Tongue (tissue), 2 donors: Measurements from ENCODE around the gene ADSL. TPM values are rescaled to one million over a fixed set of nuclear protein-coding genes. Genes with fewer than 3 reads are reported as not detected.

ENCODE experiments used
- DNase-seq: peaks from one replicate; pipeline ENCODE4 v3.0.0-alpha.2; 2015
- total RNA-seq: library from RNA; depleted of rRNA; stranded (reverse); fragments of >200 nt; gene quantifications from one replicate; pipeline ENCODE4 v1.2.3, GENCODE V29; 2014

ADSL gene
- total RNA-seq, 1 donor from 2014 or later, result 236 TPM

DNA sequence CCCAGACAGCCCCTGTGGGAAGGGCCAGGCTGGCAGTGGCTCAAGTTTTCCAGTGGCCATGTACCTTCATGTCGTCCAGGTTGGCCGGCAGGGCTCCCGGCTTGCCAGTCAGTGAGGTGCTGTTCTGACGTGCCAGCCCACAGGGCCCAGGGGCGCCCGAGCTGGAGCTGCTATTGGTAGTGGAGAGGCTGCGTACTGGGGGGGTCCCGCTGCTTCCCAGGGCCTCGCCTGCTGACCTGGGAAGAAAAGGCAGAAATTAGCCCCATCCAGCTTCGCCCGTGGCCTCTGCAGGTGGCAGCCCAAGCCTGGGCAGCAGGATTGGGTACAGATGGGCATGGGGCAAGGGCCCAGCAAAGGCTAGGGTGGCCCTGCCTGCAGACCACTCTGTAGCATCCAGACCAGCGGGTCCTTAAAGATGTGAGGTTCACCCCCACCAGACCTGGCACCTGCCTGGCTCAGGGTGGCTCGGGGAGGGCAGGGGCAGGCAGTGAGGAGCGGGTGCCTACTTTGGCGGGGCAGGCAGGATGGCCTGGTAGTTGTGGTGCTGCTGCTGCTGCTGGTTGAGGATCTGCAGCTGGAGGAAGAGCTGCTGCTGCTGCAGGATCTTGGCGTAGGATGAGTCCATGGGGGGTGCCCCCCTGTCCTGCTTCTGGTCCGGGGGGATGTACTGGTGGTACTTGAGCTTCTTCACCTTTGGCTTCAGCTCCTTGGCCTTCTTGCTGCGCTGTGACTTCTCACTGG, 74.2 kb downstream of the ADSL start:
- no peak for DNase-seq

DNA sequence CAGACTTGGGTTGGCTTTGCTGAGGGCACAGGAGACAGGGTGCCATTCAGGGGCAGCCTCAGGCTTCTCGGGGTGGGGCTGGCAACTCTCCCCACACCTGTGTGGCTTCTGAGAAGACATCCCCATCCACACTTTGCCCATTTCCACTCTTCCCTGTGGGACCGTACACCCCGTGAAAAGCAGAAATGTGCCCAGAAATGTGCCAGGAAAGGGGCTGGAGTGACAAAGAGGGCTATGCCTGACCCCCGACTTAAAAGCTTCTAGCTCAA, 74.7 kb downstream of the ADSL start:
- no peak for DNase-seq

DNA sequence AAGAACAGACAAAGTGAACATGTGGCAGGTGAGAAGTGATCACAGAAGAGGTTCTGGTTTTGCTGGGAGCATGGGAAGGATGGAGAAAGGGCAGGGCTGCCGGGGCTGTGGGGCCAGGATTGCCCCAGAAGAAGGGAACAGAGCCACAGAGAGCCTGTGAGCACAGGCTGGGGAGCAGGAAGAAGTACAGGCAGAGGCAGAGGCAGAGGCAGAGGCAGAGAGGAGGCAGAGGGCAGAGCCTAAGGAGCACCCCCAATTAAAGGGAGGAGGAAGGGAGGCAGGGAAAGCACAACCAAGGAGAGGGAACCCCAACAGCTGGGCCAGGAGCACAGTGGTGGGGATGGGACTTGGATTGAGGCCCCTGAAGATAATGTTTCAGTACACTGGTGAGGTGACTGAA, 75.6 kb downstream of the ADSL start:
- no peak for DNase-seq

DNA sequence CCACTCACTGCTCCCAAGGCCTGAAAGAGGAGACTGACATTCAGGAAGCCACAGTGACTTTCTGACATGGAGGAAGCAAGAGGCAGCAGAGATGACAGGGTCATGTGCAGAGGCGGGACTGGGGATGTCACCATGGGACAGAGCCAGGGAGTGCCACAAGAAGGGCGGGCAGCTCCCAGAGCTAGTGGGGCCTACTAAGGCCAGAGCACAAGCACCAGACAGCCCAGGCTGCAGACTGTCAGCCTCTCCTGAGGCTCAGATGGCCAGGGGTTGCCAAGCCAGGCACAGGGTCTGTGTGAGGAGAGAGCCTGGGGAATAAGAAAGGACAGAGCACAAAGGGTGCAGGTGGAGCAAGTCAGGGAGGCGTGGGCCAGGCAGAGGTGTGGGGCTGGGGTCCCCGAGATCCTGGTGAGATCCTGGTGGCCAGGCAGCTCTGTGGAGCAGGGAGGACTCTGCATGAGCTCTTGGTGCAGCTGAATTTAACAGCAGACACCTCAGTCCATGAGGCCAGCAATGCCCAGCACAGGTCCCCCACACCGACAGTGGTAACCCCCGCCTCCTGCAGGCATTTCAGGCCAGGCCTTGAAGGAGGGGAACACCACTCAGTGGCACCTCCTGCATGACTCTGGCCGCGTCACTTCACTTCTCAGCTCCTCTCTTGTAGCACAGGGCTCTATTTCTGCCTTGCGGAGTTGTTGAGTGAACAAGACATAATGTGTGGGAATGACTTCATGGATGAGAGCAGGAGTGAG, 76.4 kb downstream of the ADSL start:
- peak; percentile 30 for DNase-seq

DNA sequence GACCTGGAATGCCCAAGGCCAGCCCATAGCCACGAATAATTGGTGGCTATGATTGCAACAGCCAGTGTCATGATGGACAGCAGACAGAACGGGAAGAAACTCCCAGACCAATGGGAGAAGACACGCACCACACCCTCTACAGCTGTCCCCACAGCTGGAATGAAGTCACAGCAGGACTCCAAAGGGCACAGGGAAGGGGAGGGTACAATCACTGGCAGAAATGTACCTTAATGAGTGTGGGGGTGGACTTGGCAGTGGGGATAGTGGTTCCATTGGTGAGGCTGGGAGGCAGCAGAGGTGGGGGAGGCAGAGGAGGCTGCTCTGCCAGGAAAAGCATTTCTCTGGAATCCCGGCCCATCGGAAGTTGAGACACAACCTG, 77.0 kb downstream of the ADSL start:
- peak; percentile 83 for DNase-seq

DNA sequence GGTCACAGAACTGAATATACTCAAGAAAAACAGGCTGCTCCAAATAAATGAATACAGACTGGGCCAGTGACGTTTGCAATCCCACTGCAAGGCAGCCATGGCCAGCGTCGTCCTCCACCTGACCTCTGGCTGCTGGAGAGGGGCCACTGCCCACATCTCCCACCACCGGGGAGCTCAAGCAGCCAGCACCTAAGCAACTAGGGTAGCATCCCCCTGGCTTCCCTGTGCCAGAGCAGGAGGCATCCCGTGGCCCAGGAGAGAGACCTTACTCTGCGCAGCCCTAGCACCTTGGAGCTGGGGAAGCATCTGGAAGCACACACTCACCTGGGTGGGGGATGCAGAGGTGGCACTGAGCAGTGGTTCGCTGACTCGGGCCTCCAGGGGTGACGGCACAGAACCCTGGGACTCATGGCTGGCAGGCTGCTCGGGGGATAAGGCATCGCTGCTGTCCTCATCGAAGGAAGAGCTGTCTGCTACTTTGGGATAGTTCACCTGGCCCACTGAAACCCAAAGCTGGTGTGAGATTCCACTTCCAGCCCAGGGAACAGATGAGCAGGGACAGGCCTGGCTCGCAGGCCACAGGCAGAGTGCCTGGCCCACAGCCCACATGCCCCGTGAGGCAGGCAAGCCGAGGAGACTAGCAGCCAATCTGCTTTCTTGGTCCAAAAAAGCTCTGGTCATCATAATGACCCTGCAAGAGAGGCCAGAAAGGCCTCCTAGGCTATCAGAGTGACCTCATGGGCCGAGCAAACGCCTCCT, 77.8 kb downstream of the ADSL start:
- DNase-seq, result no peak

DNA sequence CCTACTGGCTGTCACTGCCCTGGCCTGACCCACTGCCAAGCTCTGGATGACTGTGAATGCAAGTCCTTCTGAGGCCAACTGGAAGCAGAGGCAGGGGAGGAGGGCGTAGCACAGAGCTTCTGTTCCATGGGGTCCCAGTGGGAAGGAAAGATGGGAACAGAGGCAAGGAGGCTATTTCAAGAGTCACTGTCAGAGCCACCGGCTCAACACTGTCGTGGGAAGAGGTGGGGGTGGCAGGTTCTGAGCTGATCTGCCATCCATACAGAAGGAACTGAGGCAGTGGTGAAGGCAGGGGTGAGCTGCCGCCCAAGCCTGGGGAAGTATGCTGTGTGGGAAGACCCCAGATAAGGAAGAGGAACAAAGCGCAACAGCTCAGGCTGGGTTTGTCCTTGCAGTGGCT, 78.8 kb downstream of the ADSL start:
- DNase-seq, result no peak

DNA sequence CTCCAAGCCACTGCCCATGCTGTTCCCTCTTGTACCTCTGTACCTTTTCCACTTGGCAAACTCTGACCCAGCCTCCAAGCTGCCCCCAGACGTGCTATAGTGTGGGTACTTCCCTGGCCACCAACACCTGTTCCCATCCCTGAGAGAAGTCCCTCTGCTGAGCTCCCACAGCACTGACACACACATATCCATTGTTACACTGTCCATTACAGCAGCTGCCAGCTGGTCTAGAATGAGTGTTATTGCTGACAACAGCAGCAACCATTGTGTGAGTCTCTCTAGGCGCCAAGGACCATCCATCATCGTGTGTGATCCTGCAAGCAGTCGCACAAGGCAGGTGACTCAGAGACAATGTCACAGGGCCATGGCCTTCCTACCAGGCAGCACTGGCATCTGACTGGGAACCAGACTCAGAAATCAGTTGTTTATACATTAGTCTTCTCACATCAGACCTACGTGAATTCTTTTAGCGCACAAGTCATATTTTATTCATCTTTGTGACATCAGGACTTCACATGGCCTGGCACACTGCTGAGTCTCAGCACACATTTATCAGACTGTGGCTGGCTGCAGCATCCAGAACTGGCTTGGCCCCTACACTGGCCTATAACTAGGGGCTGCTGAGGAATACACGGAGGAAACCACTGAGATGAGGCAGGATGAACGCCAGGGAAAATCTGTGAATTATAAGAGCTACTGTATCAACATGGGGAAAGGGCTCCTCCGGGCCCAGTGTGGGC, 80.5 kb downstream of the ADSL start:
- peak; percentile 91 for DNase-seq

DNA sequence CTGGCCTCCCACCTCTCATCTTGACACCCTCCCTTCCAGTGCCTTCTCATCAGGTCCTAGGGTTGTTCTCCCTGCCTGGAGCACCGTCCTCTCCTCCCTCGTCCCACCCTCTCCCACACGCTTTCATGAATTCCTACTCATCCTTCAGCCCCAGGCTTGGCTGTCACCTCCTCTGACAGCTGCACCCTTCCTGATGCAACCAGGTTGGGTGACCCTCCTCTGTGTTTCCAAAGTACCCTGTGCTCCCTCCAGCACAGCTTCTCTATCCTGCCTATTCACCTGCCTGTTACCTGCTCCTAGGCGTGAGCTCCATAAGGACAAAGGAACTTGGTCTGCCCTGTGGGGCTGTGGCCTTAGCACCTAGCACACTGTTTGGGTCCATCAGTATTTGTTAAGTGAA, 82.5 kb downstream of the ADSL start:
- no peak for DNase-seq

DNA sequence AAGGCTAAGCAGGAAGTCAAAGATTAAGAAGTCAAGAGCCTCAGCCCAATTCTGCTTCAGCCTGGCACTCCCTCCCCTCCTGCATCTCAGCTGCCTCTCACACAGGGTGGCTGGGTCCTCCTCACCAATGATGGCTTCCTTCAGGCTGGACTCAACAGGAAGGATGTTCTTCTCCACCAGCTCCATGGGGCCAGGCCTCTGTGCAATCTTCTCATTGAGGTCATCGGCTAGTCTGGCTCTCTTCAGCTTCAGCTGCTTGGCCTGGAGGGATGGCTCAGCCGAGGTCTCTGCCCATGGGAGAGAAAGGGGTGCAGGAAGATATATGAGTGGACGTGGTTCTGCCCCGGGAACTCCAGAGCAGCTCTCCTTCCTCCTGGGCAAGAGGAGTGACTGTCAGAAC, 83.2 kb downstream of the ADSL start:
- DNase-seq, result no peak

DNA sequence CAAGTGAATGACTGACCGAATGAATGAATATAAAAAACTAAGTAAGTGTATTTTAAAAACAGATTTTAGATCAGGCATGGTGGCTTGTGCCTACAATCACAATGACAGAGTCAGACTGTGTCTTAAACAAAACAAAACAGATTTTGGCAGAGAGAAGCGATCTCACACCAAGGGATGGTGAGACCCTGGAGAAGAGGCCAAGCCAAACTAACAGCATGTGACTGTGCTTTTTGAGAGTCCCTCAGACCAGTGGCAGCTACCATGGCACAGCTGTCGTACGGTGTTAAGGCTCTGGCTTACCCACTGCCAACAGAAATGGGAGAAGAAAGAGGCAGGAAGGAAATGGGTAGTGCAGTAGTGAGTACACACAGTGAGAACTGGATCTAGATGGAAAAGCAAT, 84.7 kb downstream of the ADSL start:
- DNase-seq, result peak; percentile 76

DNA sequence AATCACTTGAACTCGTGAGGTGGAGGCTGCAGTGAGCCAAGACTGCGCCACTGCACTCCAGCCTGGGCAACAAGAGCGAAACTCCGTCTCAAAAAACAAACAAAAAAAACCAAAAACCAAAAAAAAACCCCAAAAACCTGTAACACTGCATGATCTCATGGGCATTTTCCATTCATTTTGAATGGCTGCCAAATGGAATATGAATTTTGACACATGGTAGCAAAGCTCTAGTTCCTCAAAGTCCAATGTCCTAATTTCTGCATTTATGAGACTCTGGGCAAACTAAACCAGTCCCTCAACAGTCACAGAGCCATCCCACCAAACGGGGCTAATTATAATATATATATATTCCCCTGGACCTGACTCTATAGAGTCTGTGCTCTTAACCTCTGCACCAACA, 85.9 kb downstream of the ADSL start:
- no peak for DNase-seq

DNA sequence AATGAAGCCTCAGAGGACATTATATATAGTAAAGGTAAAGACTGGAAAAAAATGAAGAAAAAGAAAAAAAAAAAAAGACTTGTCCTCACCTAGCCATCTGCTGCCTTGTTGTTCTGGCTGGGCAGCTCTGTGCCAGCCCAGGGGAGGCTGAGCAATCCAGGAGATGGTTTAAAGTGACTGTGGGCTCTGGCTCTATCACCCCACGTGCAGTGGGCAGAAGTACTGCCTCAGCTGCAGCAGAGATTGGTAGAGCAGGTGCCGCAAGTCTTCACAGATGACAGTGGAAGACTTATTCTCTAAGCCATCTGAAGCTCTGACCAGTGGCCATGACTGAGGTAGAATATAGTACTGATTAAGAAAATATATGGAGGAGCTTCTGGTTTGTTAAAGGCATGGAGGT, 86.3 kb downstream of the ADSL start:
- DNase-seq, result no peak

DNA sequence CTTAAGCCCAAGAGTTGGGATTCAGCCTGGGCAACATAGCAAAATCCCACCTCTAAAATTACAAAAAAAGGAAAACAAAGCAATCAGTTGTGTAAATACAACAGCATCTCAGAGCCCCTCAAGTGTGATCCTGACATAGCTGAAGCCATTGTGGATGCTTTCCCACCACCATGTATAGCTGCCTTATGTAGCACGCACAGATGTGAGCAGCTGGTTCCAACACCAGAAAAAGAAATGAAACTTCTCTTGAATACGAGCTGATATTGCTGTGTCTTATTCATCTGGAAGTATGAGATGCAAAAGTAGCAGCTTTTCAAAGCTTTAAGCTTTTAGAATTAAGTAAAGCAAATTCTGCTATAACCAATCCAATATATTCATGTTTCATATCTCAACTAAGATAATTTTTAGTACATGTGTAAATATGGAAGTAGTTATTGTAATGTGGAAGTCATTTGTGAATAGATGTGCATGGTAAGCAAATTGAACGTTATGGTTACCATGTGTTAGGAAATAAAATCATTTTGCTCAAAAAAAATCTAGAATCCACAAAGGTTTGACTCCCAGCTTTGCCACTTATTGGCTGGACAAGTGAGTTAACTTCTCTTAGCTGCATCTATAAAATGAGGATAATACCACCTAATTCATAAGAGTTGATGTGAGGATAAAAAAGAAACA, 87.3 kb downstream of the ADSL start:
- DNase-seq, result peak; percentile 46

DNA sequence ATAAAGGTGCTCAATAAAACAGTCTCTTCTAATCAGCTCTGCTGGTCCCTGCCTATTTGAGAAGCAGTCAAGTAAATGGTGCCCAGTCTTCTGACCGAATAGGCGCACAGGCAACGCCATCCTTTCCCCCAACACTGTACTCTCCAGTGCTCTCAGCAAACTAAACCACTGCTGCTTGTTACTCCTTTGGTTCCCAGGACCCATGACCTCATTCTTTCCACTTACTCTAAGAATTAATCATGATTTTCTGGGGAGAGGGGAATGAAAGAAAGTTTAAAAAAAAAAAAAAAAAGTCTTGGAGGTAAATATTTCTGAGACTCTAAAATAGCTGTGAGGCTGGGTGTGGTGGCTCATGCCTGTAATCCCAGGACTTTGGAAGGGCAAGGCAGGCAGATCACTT, 87.8 kb downstream of the ADSL start:
- no peak for DNase-seq

DNA sequence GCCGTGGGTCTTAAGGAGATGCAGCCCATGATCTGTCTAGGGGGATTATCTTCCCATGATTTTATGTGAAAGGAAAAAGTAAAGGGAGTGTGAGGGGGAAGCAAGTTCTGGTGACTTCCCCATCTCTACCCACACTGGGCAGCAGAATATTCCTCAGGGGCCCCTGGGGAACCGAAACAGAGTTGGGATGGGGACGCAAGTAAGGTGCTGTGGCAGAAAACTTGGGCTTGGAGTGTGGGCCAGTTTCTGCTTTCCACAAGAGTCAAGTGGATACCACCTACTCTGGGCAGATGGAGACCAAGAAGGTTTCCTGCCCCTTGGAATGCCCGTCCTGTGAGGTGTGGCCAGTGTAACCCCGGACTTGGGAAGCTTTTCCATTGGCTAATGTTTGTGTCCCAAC, 88.4 kb downstream of the ADSL start:
- no peak for DNase-seq

DNA sequence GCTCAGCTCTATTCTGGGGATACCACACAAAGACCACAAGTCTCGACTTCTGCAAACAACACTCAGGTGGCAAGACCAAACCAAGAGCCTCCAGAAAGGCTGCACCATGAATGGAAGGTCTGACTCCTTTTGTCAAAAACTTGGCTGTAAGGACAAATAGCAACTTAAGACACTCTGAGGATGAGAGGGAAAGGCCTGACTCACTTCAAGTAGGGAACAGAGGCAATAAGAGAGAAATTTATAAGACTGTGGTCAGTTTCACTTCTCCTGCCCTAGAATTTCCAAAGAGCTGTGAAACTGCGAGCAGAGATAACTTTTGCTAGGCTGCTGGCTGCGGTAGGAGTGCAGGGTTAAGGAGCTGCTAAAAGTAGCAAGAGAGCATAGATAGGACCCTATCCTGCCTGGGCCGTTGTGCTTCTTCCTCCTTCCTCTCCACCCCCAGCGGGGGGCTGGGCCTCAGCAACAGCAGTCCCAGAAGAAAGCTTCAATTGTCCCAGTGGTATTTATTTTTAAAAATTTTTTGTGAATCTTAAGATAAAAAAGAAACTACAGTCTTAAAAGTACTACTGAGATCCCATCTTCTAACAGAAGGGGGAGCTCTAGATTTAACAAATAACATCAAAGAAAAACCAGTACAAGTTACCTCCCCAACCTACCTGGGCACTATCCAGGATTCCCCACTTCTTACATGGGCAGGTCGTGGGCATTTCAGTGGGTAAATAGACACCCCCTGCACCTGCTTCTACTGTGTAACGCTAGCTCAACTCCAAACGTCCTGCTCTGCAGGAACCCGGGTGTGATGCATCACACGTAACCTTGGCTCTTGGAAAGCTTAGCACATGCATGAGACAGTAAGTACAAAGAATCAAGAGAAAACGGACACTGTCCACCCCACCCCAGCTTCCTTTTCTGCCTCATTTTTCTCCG, 90.5 kb downstream of the ADSL start:
- peak; percentile 81 for DNase-seq
